Prostate gland (tissue), 2 donors: ENCODE results near the gene ERG. TPM values are rescaled to one million over a fixed set of nuclear protein-coding genes. Genes with fewer than 3 reads are reported as not detected.

Experiments used
- DNase-seq: peaks from one replicate; pipeline ENCODE4 v3.0.0-alpha.2; 2019; ENCODE audit warnings: low spot score
- H3K27ac ChIP-seq, 2 donors: fragments of 200-600 bp; sonication (generic); 2 replicates each; pipeline ENCODE4 v1.5.1; 2017 to 2019
- H3K27me3 ChIP-seq: fragments of 200-600 bp; sonication (generic); replicated peaks from 2 replicates; pipeline ENCODE4 v1.5.1; 2019; ENCODE audit not compliant: insufficient read depth
- H3K36me3 ChIP-seq, 2 donors: fragments of 200-600 bp; sonication (generic); 1 replicate in 1 of 2; 2 replicates in 1 of 2; pipeline versions ENCODE4 v1.5.1 to v1.8.1; 2017 to 2019
- H3K4me1 ChIP-seq: fragments of 200-600 bp; sonication (generic); replicated peaks from 2 replicates; pipeline ENCODE4 v1.5.1; 2019
- H3K4me3 ChIP-seq, 2 donors: fragments of 200-600 bp; sonication (generic); 2 replicates each; pipeline ENCODE4 v1.5.1; 2017 to 2019
- H3K9me3 ChIP-seq: fragments of 200-600 bp; sonication (generic); 2 replicates; pipeline ENCODE4 v1.5.1; 2017
- CTCF ChIP-seq, 4 experiments: fragments of 200-600 bp in 2 of 4; fragments of 450-650 bp in 2 of 4; sonication (generic) in 2 of 4; IDR thresholded peaks; 1 replicate in 3 of 4; 2 replicates in 1 of 4; pipeline ENCODE4 v1.5.1; 2016 to 2019; ENCODE audit warnings: antibody characterized with exemption in 4 of 4, mild to moderate bottlenecking in 2 of 4, moderate library complexity in 2 of 4
- POLR2A ChIP-seq: fragments of 450-650 bp; IDR thresholded peaks from one replicate; pipeline ENCODE4 v1.6.1; 2016; ENCODE audit warnings: antibody characterized with exemption, mild to moderate bottlenecking
- POLR2AphosphoS5 ChIP-seq: sonication (generic); formaldehyde crosslinking; IDR thresholded peaks from one replicate; pipeline ENCODE4 v1.6.1; 2017; ENCODE audit warnings: antibody characterized with exemption
- WGBS: methylation state at CpG from one replicate; pipeline ENCODE4 v1.1.5; 2018; 5-methylcytosine and 5-hydroxymethylcytosine counted together
- intact Hi-C: fragments of 100-400 bp; cut with DNase I; formaldehyde crosslinking; loops from one replicate; pipeline ENCODE4 v1.14.2; 2022
- total RNA-seq, 2 donors: library from RNA; depleted of rRNA; stranded (reverse); fragments of >200 nt; gene quantifications; one replicate each; pipeline ENCODE4 v1.1.0, GENCODE V29; 2016

ERG gene, protein sequence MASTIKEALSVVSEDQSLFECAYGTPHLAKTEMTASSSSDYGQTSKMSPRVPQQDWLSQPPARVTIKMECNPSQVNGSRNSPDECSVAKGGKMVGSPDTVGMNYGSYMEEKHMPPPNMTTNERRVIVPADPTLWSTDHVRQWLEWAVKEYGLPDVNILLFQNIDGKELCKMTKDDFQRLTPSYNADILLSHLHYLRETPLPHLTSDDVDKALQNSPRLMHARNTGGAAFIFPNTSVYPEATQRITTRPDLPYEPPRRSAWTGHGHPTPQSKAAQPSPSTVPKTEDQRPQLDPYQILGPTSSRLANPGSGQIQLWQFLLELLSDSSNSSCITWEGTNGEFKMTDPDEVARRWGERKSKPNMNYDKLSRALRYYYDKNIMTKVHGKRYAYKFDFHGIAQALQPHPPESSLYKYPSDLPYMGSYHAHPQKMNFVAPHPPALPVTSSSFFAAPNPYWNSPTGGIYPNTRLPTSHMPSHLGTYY
- total RNA-seq, result 10 to 100 TPM in 1 of 2 donors, 1 to 10 TPM in 1; 2.6 to 11.2 TPM

GRCh38 chr21:38498057-38498833, at the start of gene ERG:
Gene ERG (minus strand): TSS chr21:38498477. CDS start chr21:38498380, 97 bp downstream.
- no peaks in the 10 kb centered on the region for H3K36me3 ChIP-seq
- H3K27me3 ChIP-seq, result no peaks in the 10 kb centered on the region
- no peaks in the 10 kb centered on the region for H3K9me3 ChIP-seq
- peak within 1 kb of the TSS in 1 of 2 donors; percentile 14 for H3K27ac ChIP-seq
- no peaks in the 10 kb centered on the region for H3K4me1 ChIP-seq
- TF ChIP-seq CTCF (IDR thresholded peaks at IDR 0.05) (no peak), POLR2AphosphoS5 (no peak)
- no peak for DNase-seq
- intact Hi-C loops, result no loop called here
- WGBS, result 80% methylated on average over 12 of the region's 12 CpGs
- peak within 1 kb of the TSS in 1 of 2 donors; percentile 3 for H3K4me3 ChIP-seq

DNA sequence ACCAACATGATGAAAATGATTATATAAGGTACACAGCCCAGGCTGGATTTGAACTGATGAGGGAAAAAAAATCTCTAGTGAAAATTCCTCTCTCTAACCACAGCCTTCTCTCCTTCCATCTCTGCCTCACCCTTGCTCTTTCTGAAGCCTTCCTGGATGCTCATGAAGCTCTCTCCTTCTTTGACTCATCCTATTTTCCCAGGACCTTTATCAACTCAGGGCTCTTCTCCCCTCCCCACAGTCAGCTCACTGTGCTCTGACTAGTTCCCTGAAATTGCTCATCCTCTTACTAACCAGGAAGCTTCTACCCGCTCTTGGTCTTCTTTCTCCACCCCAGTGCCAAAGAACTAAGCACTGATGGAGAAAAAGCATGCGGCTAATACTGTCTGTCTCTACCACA, 46.4 kb upstream of the ERG start:
- no peak for TF ChIP-seq POLR2A
- no peak for TF ChIP-seq POLR2AphosphoS5
- no peak for TF ChIP-seq CTCF (IDR thresholded peaks at IDR 0.05)
- H3K36me3 ChIP-seq, result no peaks in the 10 kb centered on the region
- intact Hi-C loops, result no loop called here
- H3K4me1 ChIP-seq, result no peaks in the 10 kb centered on the region
- no peaks in the 10 kb centered on the region for H3K27me3 ChIP-seq
- H3K4me3 ChIP-seq, result no peak overlapping the region
- DNase-seq, result no peak
- H3K9me3 ChIP-seq, result no peaks in the 10 kb centered on the region
- no peak overlapping the region for H3K27ac ChIP-seq
- WGBS, result 88% methylated on average over 2 of the region's 2 CpGs

DNA sequence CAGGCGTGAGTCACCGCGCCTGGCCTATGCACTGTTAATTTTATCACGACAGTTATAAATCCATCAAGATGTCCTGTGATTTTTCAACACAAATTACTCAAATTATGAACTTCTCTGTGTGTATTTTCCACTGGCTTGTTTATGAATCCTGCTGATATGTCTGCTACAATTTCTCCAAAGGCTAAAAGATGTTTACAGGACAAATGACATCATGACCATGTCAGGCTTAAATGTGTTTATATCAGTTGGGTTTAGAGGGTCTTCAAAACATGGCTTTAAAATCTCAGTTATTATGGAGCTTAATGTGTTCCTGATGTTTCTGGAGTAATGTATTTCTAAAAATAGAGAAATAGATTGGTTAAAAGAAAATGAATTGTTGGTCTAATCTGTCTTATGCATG, 44.0 kb upstream of the ERG start:
- Histone ChIP-seq H3K27me3 (no peaks in the 10 kb centered on the region), H3K27ac (no peak overlapping the region), H3K36me3 (no peaks in the 10 kb centered on the region), H3K9me3 (no peaks in the 10 kb centered on the region), H3K4me3 (no peak overlapping the region), H3K4me1 (no peaks in the 10 kb centered on the region)
- intact Hi-C loops, result no loop called here
- no peak for DNase-seq
- WGBS, result 85% methylated on average over 4 of the region's 4 CpGs
- TF ChIP-seq POLR2AphosphoS5 (no peak), CTCF (IDR thresholded peaks at IDR 0.05) (no peak), POLR2A (no peak)

DNA sequence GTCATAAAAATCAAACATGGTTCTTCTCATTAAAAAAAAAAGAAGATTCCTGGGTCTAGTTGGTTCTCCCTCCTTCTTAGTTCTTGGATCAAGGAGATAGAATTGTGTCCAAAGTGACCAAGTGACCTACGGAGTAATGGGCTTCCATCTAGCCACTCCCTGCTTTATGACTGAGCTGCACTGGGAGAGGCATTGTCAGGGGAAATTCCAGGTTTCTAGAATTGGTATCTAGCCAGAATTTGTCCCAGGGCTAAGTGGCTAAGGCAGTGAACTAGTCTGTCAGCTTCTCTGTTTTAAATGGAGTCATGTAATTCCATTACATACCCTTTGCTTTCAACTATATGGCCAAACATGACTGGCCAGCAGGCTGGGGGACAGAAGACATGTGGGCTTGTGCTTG, 40.1 kb upstream of the ERG start:
- no peak for TF ChIP-seq POLR2A
- no peak for TF ChIP-seq POLR2AphosphoS5
- TF ChIP-seq CTCF (IDR thresholded peaks at IDR 0.05), result no peak
- H3K4me3 ChIP-seq, result no peak overlapping the region
- intact Hi-C loops, result no loop called here
- no peaks in the 10 kb centered on the region for H3K9me3 ChIP-seq
- H3K27ac ChIP-seq, result no peak overlapping the region
- H3K4me1 ChIP-seq, result no peaks in the 10 kb centered on the region
- no peaks in the 10 kb centered on the region for H3K27me3 ChIP-seq
- no peak for DNase-seq
- no peaks in the 10 kb centered on the region for H3K36me3 ChIP-seq
- 62% methylated on average over 1 of the region's 1 CpG for WGBS
